Cerebellar cortex (tissue), 1 donor: Measurements from ENCODE around the gene SETDB1.
A peak's percentile ranks its signal among the peaks of the same experiment; 100 is the strongest.

Source experiments
- DNase-seq: peaks from one replicate; pipeline ENCODE4 v3.0.0-alpha.2; 2015; ENCODE audit warnings: low spot score

The SETDB1 gene

GRCh38 chr1:150931773-150932172 lies 5.6 kb downstream of the SETDB1 start:
- peak; percentile 8 for DNase-seq

- no peak for DNase-seq
Measured at GRCh38 chr1:150944856-150945255, 18.7 kb downstream of the SETDB1 start.

GRCh38 chr1:150954708-150955107 lies 28.5 kb downstream of the SETDB1 start:
- no peak for DNase-seq

GRCh38 chr1:150955280-150955679 lies 29.1 kb downstream of the SETDB1 start:
- no peak for DNase-seq

- DNase-seq = no peak
Measured at GRCh38 chr1:150957666-150958065, 31.5 kb downstream of the SETDB1 start.

- no peak for DNase-seq
Measured at GRCh38 chr1:150960646-150961045, 34.5 kb downstream of the SETDB1 start.

GRCh38 chr1:150961756-150962155 lies 35.6 kb downstream of the SETDB1 start:
- no peak for DNase-seq

GRCh38 chr1:150963321-150964163 lies 37.4 kb downstream of the SETDB1 start:
- no peak for DNase-seq

- DNase-seq = no peak
Measured at GRCh38 chr1:150964164-150964489, 38.0 kb downstream of the SETDB1 start.

- no peak for DNase-seq
Measured at GRCh38 chr1:150965605-150966004, 39.4 kb downstream of the SETDB1 start.

- no peak for DNase-seq
Measured at GRCh38 chr1:150966011-150966410, 39.8 kb downstream of the SETDB1 start.

- DNase-seq = no peak
Measured at GRCh38 chr1:150967936-150968335, 41.8 kb downstream of the SETDB1 start.

- no peak for DNase-seq
Measured at GRCh38 chr1:150968491-150968890, 42.3 kb downstream of the SETDB1 start.

GRCh38 chr1:150969626-150970025 lies 43.5 kb downstream of the SETDB1 start:
- DNase-seq = no peak

GRCh38 chr1:150970808-150971582 lies 44.8 kb downstream of the SETDB1 start:
- DNase-seq = no peak

- no peak for DNase-seq
Measured at GRCh38 chr1:150971583-150972416, 45.6 kb downstream of the SETDB1 start.

GRCh38 chr1:150972417-150972940 lies 46.3 kb downstream of the SETDB1 start:
- peak; percentile 39 for DNase-seq

- DNase-seq = no peak
Measured at GRCh38 chr1:150973258-150973835, 47.2 kb downstream of the SETDB1 start.

GRCh38 chr1:150973836-150974579 lies 47.8 kb downstream of the SETDB1 start:
- peak; percentile 50 for DNase-seq

GRCh38 chr1:150974580-150975478 lies 48.7 kb downstream of the SETDB1 start, which contains the start of gene CERS2:
Gene CERS2 (minus strand): TSS chr1:150974835. CDS start chr1:150969090, 5,745 bp downstream.
- peak; percentile 41 for DNase-seq
